ENCODE measurements around the gene GDPD2.
"Not testable (repeated sequence)": the region's sequence is repeated elsewhere in the genome, so short reads cannot be mapped to it uniquely, and the experiment has no call there.

GDPD2 gene

DNA sequence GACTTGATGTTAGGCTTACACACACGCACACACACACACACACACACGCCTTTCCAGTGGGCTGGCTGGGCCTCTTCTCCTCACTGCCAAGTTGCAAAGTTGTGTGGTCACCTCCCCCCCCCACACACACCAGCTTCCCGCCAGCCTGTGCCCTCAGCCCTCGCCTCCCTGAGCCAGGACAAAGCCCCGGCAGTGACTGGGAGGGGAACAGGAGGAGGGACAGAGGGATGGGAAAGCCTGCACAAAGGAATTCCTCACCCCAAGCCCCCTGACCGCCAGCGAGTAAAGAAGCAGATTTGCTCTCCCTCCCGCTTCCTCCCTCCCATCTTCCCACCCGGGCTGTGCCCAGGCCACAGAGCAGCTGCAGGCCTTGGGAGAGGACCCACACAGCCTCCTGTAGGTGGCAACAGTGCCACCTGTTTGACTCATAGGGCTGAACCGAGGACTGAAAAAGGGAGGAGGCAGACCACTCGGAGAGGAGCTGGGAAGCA lies at the start of gene GDPD2:
Gene GDPD2, plus strand, starts transcription at position 464 of the 491 bp plus-strand sequence. CDS start 1,671 bp downstream, outside the sequence.
- DNase-seq (ENCODE audit: low read depth, low spot score), result peak; percentile 76

GRCh38 chrX:70386235-70386634 lies 36.9 kb upstream of the GDPD2 start:
- peak; percentile 8 for DNase-seq (ENCODE audit: low read depth, low spot score)

GRCh38 chrX:70398899-70399298 lies 24.2 kb upstream of the GDPD2 start:
- DNase-seq (ENCODE audit: low read depth, low spot score), result no peak

GRCh38 chrX:70400181-70400580 lies 22.9 kb upstream of the GDPD2 start:
- not testable (repeated sequence) for DNase-seq (ENCODE audit: low read depth, low spot score)

- DNase-seq (ENCODE audit: low read depth, low spot score), result no peak
Observed at GRCh38 chrX:70402721-70403120, 20.4 kb upstream of the GDPD2 start.

DNA sequence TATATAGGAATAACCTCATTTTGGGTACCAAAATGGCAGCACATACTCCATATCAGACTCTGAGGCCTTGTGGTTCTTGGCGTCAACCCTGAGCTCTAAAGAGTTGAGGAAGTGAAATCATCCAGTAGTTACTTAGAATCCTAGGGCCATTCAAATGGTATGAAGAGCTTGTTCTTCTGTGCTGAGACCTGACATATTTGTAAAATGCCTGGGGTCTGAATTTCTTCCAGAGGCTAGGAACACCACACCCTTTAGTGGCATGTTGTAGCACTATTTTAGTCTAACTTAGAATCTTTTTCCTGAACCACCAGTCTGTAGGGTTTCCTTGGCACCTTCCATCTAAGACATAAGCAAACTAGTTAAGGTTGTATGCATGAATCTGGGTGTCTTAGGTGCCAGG lies 18.1 kb upstream of the GDPD2 start:
- DNase-seq (ENCODE audit: low read depth, low spot score), result no peak

DNA sequence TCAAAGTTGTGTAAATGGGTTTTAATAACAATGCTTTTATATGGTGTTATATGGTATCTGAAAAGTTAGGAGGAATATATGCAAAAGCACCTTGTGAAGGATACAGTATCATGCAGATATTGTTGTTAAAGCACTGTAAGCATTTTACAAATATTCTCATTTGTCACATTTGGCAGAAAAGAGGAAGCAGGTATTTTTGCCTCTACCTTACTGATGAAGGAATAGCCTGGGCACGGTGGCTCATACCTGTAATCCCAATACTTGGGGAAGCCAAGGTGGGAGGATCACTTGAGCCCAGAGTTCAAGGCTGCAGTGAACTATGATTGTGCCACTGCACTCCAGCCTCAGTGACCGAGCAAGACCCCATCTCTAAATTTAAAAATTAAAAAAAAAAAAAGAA lies 12.2 kb upstream of the GDPD2 start:
- DNase-seq (ENCODE audit: low read depth, low spot score), result no peak

GRCh38 chrX:70411475-70411874 lies 11.6 kb upstream of the GDPD2 start:
- DNase-seq (ENCODE audit: low read depth, low spot score), result no peak

- DNase-seq (ENCODE audit: low read depth, low spot score), result no peak
Observed at GRCh38 chrX:70421618-70422017, 1.5 kb upstream of the GDPD2 start.

DNA sequence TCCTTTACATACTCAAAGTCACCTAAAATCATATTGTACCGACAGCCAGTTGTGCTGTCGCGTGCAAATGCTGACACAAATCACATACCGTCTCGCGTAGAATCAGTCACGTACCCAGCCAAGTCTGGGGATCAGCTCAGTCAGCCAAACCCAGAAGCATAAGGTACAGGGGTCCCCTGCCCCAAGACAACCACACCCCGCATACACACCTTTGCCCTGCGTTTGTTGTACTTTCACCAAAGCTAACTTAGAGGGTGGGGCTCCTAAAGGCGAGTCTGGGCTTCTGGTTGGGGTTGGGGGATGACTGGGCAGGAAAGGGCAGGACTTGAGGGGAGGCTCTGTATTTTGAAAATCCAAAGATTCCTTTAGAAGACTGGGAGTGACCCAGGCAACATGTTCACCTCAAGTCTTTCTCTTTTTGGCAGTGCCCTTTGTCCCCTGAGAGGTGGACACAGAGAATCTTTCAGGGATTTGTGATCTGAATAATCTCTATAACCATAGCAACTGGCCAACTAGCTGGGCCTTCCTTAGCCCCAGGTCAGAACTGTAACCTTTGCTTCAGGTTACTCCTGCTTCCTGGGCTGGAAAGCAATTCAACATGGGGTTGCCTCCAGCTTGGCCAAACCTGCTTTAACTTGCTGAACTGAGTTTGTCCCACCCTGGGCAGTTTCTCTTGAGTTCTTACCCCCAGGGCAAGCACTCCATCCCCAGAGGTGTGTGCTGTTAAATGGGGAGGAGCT lies 992 bp downstream of the GDPD2 start:
- no peak for DNase-seq (ENCODE audit: low read depth, low spot score)

DNA sequence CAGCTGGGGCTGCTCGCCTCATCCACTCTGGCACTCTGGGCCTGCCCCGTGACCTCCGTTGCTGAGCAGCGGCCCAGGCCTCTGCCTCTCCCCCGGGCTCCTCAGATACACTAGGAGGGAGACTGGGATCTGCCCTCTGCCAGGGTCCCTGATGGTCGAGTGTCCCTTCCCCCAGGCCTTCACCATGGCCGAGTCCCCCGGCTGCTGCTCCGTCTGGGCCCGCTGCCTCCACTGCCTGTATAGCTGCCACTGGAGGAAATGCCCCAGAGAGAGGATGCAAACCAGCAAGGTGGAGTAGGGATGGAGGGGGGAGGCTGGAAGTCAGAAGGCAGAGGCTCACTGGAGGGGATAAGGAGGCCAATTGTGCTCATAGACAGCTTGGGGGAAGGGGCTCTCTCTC lies 1.7 kb downstream of the GDPD2 start:
- DNase-seq (ENCODE audit: low read depth, low spot score), result no peak

- DNase-seq (ENCODE audit: low read depth, low spot score), result no peak
Observed at GRCh38 chrX:70426286-70427278, 3.5 kb downstream of the GDPD2 start.

GRCh38 chrX:70427365-70427764 lies 4.3 kb downstream of the GDPD2 start:
- DNase-seq (ENCODE audit: low read depth, low spot score), result no peak

GRCh38 chrX:70429759-70430158 lies 6.6 kb downstream of the GDPD2 start:
- no peak for DNase-seq (ENCODE audit: low read depth, low spot score)

- DNase-seq (ENCODE audit: low read depth, low spot score), result no peak
Observed at GRCh38 chrX:70432936-70433847, 10.1 kb downstream of the GDPD2 start.

DNA sequence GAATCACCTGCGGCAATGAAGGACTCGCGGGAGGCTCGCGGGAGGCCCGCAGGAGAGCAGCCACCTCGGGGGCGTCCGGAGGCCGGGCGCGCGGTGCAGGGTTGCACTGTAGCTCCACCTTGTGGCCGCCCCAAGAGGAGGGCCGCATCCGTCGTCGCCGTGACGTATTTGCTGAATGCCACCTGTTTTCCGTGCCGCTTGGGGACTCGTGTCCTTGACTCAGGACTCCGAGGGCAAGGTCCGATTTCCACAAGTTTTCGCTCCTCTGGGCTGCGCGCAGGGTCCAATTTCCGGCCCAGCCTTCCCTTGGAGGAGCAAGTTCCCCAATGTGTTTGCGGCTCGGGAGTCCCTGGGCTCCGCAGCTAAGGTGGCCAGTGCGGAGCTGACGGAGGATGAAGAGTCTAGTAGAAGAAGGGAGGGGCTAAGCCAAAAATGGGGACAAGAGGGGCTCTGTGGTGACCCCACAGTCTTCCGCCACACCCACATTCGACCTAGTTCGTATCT lies 10.8 kb downstream of the GDPD2 start:
- DNase-seq (ENCODE audit: low read depth, low spot score), result peak; percentile 75

DNA sequence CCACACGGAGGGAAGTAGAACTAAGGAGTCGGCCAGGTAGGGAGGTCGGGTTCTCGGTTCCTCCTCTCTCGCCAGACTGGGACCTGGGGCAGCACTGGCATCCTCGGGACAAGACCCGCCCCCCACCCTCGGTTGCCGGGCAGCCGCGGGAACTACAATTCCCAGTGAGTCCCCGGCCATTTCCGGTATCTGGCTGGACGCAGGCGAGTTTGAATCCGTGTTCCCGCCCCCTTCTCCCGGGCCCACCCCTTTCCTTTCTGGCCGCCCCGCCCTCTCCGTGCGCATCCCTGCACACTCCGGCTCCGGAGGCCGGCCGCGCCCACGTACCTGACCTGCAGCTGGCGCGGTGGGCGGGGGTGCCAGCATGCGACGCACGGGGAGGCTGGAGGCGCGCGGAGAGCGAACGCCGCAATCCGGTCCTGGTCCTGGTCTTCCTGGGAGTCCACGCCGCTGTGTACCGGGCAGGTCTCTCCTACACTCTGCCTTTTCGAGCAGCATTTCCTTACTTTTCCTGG lies 11.3 kb downstream of the GDPD2 start:
- DNase-seq (ENCODE audit: low read depth, low spot score), result peak; percentile 89

DNA sequence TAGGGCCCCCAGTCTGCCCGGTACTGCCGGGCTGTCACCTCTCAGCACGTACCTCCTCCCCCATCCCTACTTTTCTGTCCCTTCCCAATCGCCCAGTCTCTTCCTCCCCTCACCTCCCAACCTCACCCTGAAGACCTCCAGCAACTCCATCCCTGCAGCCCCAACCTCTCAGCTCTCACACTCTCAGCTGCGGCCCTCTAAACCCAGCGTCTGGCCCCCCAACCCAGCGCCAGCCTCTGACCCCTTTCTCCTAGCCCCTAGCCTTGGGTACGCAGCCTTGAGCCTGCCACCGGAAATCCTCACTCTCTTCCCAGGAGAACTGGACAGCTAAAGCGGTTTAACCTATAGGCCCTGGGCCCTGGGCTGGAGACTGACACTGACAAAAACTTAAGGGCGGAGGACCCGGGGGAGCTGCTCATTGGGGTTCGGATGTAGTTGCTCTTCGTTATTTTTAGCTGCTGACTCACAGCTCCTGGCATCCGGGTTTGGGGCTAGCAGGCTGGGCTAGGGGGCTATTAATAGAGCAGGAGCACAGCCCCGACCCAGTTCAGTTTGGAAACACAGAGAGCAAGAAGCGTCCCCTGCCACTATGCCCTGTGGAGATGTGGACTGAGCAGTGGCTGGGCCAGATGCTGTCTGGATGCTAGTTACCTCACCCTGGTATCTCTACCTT lies 11.9 kb downstream of the GDPD2 start:
- peak; percentile 34 for DNase-seq (ENCODE audit: low read depth, low spot score)

- DNase-seq (ENCODE audit: low read depth, low spot score), result no peak
Observed at GRCh38 chrX:70436343-70436742, 13.2 kb downstream of the GDPD2 start.

DNA sequence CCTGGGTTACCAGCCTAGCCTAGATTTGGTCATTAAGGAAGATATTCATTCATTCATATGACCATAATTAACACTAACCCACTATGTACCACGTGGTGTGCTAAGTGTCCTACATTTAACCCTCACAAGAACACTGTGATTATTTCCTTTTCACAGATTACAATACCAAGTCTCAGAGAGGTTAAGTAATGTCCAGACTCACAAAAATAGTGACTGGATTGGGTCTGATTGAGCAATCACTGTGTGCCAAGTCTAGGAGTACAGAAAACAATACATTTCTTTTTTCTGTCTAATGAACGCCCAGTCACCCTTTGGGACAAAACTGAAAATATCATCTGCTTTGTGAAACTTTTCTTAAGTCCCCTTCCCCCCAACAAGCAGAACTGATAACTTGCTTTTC lies 13.9 kb downstream of the GDPD2 start:
- DNase-seq (ENCODE audit: low read depth, low spot score), result no peak
